Glutamatergic neuron (in vitro differentiated cells): ENCODE data around the gene OVAAL. TPM values are rescaled to one million over a fixed set of nuclear protein-coding genes. Genes with fewer than 3 reads are reported as not detected.

Experiments used
- DNase-seq: peaks from one replicate; pipeline ENCODE4 v3.0.0; 2022
- H3K27ac Mint-ChIP-seq: one replicate; pipeline ENCODE4 v1.8.0; 2020; ENCODE audit warnings: mild to moderate bottlenecking, mixed read lengths, inconsistent platforms; ENCODE audit not compliant: unreplicated experiment
- H3K27me3 Mint-ChIP-seq: one replicate; pipeline ENCODE4 v1.8.0; 2020; ENCODE audit warnings: mild to moderate bottlenecking, moderate library complexity, mixed read lengths, inconsistent platforms; ENCODE audit not compliant: unreplicated experiment
- H3K36me3 Mint-ChIP-seq: one replicate; pipeline ENCODE4 v1.8.0; 2020; ENCODE audit warnings: mild to moderate bottlenecking, mixed read lengths, inconsistent platforms; ENCODE audit not compliant: unreplicated experiment
- H3K4me1 Mint-ChIP-seq: one replicate; pipeline ENCODE4 v1.8.0; 2020; ENCODE audit warnings: mild to moderate bottlenecking, low read depth, mixed read lengths, inconsistent platforms; ENCODE audit not compliant: unreplicated experiment
- H3K4me3 Mint-ChIP-seq: one replicate; pipeline ENCODE4 v1.8.0; 2020; ENCODE audit warnings: mild to moderate bottlenecking, mixed read lengths, inconsistent platforms; ENCODE audit not compliant: unreplicated experiment
- H3K9me3 Mint-ChIP-seq: one replicate; pipeline ENCODE4 v1.8.0; 2020; ENCODE audit warnings: mild to moderate bottlenecking, moderate library complexity, mixed read lengths, inconsistent platforms; ENCODE audit not compliant: unreplicated experiment
- total RNA-seq: library from RNA; stranded (reverse); fragmentation: NEBNext Ultra II Directional; extraction: Animal tissue kit (Norgen Biotek cat#: 25700); gene quantifications from one replicate; pipeline ENCODE4 v1.2.1, GENCODE V29; 2021; ENCODE audit not compliant: unreplicated experiment
- TF ChIP-seq, protein P1 (sequence below): fragments of 200-600 bp; sonication (generic); IDR thresholded peaks from one replicate; pipeline ENCODE4 v1.5.0; 2021; ENCODE audit not compliant: partially characterized antibody, unreplicated experiment

OVAAL gene
- total RNA-seq, 1 donor from 2014 or later = not detected

- Mint-ChIP-seq H3K4me3 (no peak overlapping the region), H3K9me3 (no peaks in the 10 kb centered on the region), H3K36me3 (no peaks in the 10 kb centered on the region), H3K27me3 (peaks cover 3% of the 10 kb centered on the region), H3K4me1 (no peaks in the 10 kb centered on the region), H3K27ac (no peak overlapping the region)
- DNase-seq = peak; percentile 82
- TF ChIP-seq, protein P1, sequence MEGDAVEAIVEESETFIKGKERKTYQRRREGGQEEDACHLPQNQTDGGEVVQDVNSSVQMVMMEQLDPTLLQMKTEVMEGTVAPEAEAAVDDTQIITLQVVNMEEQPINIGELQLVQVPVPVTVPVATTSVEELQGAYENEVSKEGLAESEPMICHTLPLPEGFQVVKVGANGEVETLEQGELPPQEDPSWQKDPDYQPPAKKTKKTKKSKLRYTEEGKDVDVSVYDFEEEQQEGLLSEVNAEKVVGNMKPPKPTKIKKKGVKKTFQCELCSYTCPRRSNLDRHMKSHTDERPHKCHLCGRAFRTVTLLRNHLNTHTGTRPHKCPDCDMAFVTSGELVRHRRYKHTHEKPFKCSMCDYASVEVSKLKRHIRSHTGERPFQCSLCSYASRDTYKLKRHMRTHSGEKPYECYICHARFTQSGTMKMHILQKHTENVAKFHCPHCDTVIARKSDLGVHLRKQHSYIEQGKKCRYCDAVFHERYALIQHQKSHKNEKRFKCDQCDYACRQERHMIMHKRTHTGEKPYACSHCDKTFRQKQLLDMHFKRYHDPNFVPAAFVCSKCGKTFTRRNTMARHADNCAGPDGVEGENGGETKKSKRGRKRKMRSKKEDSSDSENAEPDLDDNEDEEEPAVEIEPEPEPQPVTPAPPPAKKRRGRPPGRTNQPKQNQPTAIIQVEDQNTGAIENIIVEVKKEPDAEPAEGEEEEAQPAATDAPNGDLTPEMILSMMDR = peak; percentile 82
Observed at GRCh38 chr1:180533266-180533987, 25.3 kb upstream of the OVAAL start.

- DNase-seq = no peak
Observed at GRCh38 chr1:180534214-180534613, 24.6 kb upstream of the OVAAL start.

GRCh38 chr1:180535418-180535999, 23.3 kb upstream of the OVAAL start:
- H3K27ac Mint-ChIP-seq = no peak overlapping the region
- H3K36me3 Mint-ChIP-seq = no peaks in the 10 kb centered on the region
- H3K4me1 Mint-ChIP-seq = no peaks in the 10 kb centered on the region
- TF ChIP-seq, protein P1 = no peak
- no peaks in the 10 kb centered on the region for H3K9me3 Mint-ChIP-seq
- DNase-seq = no peak
- peaks cover 3% of the 10 kb centered on the region for H3K27me3 Mint-ChIP-seq
- H3K4me3 Mint-ChIP-seq = no peak overlapping the region

More at GRCh38 chr1:180534214-180534613, 24.6 kb upstream of the OVAAL start:
- Mint-ChIP-seq H3K4me3 (no peak overlapping the region), H3K9me3 (no peaks in the 10 kb centered on the region), H3K4me1 (no peaks in the 10 kb centered on the region), H3K36me3 (no peaks in the 10 kb centered on the region), H3K27ac (no peak overlapping the region), H3K27me3 (peaks cover 3% of the 10 kb centered on the region)
- TF ChIP-seq, protein P1 = no peak

DNA sequence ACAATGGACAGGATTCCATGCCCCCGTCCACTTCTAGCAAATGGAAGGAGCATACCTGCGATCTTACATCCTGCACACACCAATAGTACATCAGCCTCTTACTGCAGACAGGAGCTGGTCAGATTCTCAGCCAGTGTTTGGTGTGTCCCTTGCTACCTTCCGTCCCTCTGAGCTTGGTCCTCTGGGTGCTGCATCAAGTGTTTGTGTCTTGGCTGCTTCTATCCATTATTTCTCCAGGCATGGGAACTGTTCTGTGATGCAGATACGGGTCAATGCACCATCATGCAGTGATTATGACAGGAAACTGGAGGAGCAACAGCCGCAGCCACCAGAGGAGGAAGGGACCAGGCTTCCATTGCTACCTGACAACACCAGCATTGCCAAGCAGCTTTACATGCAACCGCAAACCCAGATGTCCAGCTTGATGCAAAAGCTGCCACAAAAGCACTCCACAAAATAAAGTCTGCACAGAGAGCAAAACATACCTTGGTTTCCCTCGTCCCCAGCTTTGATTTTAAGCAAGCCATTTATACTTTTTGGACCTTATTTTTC, 21.9 kb upstream of the OVAAL start:
- DNase-seq = no peak
- Mint-ChIP-seq H3K4me1 (no peaks in the 10 kb centered on the region), H3K9me3 (no peaks in the 10 kb centered on the region), H3K27ac (no peak overlapping the region), H3K27me3 (peaks cover 5% of the 10 kb centered on the region), H3K4me3 (no peak overlapping the region), H3K36me3 (no peaks in the 10 kb centered on the region)
- TF ChIP-seq, protein P1 = no peak

DNA sequence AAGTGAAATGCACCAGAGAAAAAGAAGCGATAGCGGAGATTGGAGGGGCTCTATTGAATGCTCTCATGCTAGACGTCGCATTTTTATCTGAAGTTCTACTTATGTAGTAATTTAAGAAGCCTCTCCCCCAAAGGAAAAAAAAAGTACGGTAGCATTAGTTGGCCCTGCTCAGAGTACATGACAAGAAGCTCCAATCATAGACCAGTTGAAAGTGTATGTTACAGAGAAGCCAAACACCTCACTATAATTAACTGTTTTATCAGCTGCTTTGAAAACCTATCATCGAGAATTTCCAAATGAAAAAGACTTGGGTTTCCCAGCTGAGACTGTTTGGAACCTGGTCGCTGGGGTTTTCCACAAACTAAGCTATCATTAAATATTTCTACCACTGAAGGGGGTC, 19.6 kb upstream of the OVAAL start:
- no peak for DNase-seq
- Mint-ChIP-seq H3K27ac (no peak overlapping the region), H3K36me3 (no peaks in the 10 kb centered on the region), H3K4me1 (no peaks in the 10 kb centered on the region), H3K9me3 (no peaks in the 10 kb centered on the region), H3K4me3 (no peak overlapping the region), H3K27me3 (peaks cover 5% of the 10 kb centered on the region)
- TF ChIP-seq, protein P1 = no peak
